Measurements from ENCODE around the gene SIRT2.
"Not testable (repeated sequence)": the region's sequence is repeated elsewhere in the genome, so short reads cannot be mapped to it uniquely, and the experiment has no call there.

- TF ChIP-seq CTCF (tag by site-specific recombination; IDR thresholded peaks at IDR 0.05); ZBTB11 (tag by site-specific recombination; conservative IDR thresholded peaks at IDR 0.05; ENCODE audit: low read depth); ZBTB1 (tag by site-specific recombination; IDR thresholded peaks at IDR 0.05); RBAK (tag by site-specific recombination; IDR thresholded peaks at IDR 0.05); HOXA7 (CRISPR knock-in tag; IDR thresholded peaks at IDR 0.05; ENCODE audit: borderline replicate concordance); ZNF639 (tag by site-specific recombination; IDR thresholded peaks at IDR 0.05); KLF1 (tag by site-specific recombination; IDR thresholded peaks at IDR 0.05); KLF10 (tag by site-specific recombination; IDR thresholded peaks at IDR 0.05): not testable (repeated sequence)
Observed at GRCh38 chr19:38855751-38856150, 43.7 kb downstream of the SIRT2 start.
